GM18526 (cell line): ENCODE results near the gene TAF1L.

Source experiments
- POLR2A ChIP-seq: IDR thresholded peaks from 3 replicates; pipeline ENCODE4 v1.6.1; 2011; ENCODE audit not compliant: insufficient read length; ENCODE audit errors: extremely low read depth

TAF1L gene

GRCh38 chr9:32603914-32604852, 31.3 kb downstream of the TAF1L start:
- TF ChIP-seq POLR2A: no peak

- TF ChIP-seq POLR2A: no peak
These were observed 38.5 kb downstream of the TAF1L start for GRCh38 chr9:32596936-32597335.

GRCh38 chr9:32596096-32596865, 39.2 kb downstream of the TAF1L start:
- TF ChIP-seq POLR2A: no peak

- no peak for TF ChIP-seq POLR2A
These were observed 44.6 kb downstream of the TAF1L start for GRCh38 chr9:32590898-32591297.

- no peak for TF ChIP-seq POLR2A
These were observed 45.0 kb downstream of the TAF1L start for GRCh38 chr9:32590476-32590875.

- TF ChIP-seq POLR2A: no peak
These were observed 46.3 kb downstream of the TAF1L start for GRCh38 chr9:32589083-32589723.

GRCh38 chr9:32587901-32588300, 47.6 kb downstream of the TAF1L start:
- no peak for TF ChIP-seq POLR2A

- TF ChIP-seq POLR2A: no peak
These were observed 50.7 kb downstream of the TAF1L start for GRCh38 chr9:32584784-32585183.

- no peak for TF ChIP-seq POLR2A
These were observed 53.8 kb downstream of the TAF1L start for GRCh38 chr9:32581512-32582143.

GRCh38 chr9:32580631-32581300, 54.7 kb downstream of the TAF1L start:
- TF ChIP-seq POLR2A: no peak

GRCh38 chr9:32579706-32580331, 55.6 kb downstream of the TAF1L start:
- no peak for TF ChIP-seq POLR2A
